ENCODE data around the gene NANP.
"Not testable (repeated sequence)": the region's sequence is repeated elsewhere in the genome, so short reads cannot be mapped to it uniquely, and the experiment has no call there.

Gene NANP

GRCh38 chr20:25587536-25587935, 36.3 kb downstream of the NANP start:
- TF ChIP-seq CTCF (IDR thresholded peaks at IDR 0.05; ENCODE audit: low read depth, low read length), result no peak

GRCh38 chr20:25586877-25587276, 36.9 kb downstream of the NANP start:
- TF ChIP-seq CTCF (IDR thresholded peaks at IDR 0.05; ENCODE audit: low read depth, low read length), result no peak
- DNase-seq (ENCODE audit: extremely low read depth, low read depth), result no peak

More at GRCh38 chr20:25587536-25587935, 36.3 kb downstream of the NANP start:
- no peak for DNase-seq (ENCODE audit: extremely low read depth, low read depth)

GRCh38 chr20:25584905-25585704, 38.7 kb downstream of the NANP start, which contains the start of gene NINL:
TSS of gene NINL (minus strand) at chr20:25585531. CDS start at chr20:25526587, 58,944 bp downstream.
- TF ChIP-seq CTCF (IDR thresholded peaks at IDR 0.05; ENCODE audit: low read depth, low read length), result no peak
- no peak for DNase-seq (ENCODE audit: extremely low read depth, low read depth)

GRCh38 chr20:25583607-25584006, 40.2 kb downstream of the NANP start:
- not testable (repeated sequence) for DNase-seq (ENCODE audit: extremely low read depth, low read depth)

GRCh38 chr20:25580711-25581110, 43.1 kb downstream of the NANP start:
- DNase-seq (ENCODE audit: extremely low read depth, low read depth), result no peak
- TF ChIP-seq CTCF (IDR thresholded peaks at IDR 0.05; ENCODE audit: low read depth, low read length), result no peak

GRCh38 chr20:25579081-25579770, 44.6 kb downstream of the NANP start:
- no peak for DNase-seq (ENCODE audit: extremely low read depth, low read depth)

More at GRCh38 chr20:25579081-25579770, 44.6 kb downstream of the NANP start:
- TF ChIP-seq CTCF (IDR thresholded peaks at IDR 0.05; ENCODE audit: low read depth, low read length), result no peak
